ENCODE results near the gene DPH2.
A peak's percentile ranks its signal among the peaks of the same experiment; 100 is the strongest.

DPH2 gene

GRCh38 chr1:43944860-43945259 is 24.9 kb upstream of the DPH2 start:
- DNase-seq: no peak

- no peak for DNase-seq
Observed at GRCh38 chr1:43945674-43946235, 24.1 kb upstream of the DPH2 start.

GRCh38 chr1:43946236-43947060 is 23.4 kb upstream of the DPH2 start, which contains the start of gene IPO13:
Gene IPO13 (plus strand): TSS chr1:43946950. CDS start chr1:43947601, 651 bp downstream.
- DNase-seq: peak; percentile 73

- DNase-seq: no peak
Observed at GRCh38 chr1:43947061-43947873, 22.5 kb upstream of the DPH2 start.

GRCh38 chr1:43947874-43948437 is 21.9 kb upstream of the DPH2 start:
- DNase-seq: no peak

- DNase-seq: no peak
Observed at GRCh38 chr1:43949678-43950077, 20.1 kb upstream of the DPH2 start.

GRCh38 chr1:43951021-43951985 is 18.5 kb upstream of the DPH2 start:
- DNase-seq: no peak

- peak; percentile 84 for DNase-seq
Observed at GRCh38 chr1:43952731-43953346, 17.0 kb upstream of the DPH2 start.

GRCh38 chr1:43953361-43953760 is 16.4 kb upstream of the DPH2 start:
- DNase-seq: no peak

- no peak for DNase-seq
Observed at GRCh38 chr1:43954036-43954435, 15.8 kb upstream of the DPH2 start.

- no peak for DNase-seq
Observed at GRCh38 chr1:43956234-43956633, 13.6 kb upstream of the DPH2 start.

GRCh38 chr1:43957407-43958040 is 12.3 kb upstream of the DPH2 start:
- DNase-seq: no peak

GRCh38 chr1:43958351-43959255 is 11.2 kb upstream of the DPH2 start:
- no peak for DNase-seq

GRCh38 chr1:43960798-43961197 is 9.0 kb upstream of the DPH2 start:
- no peak for DNase-seq

GRCh38 chr1:43961692-43962091 is 8.1 kb upstream of the DPH2 start:
- DNase-seq: no peak

- no peak for DNase-seq
Observed at GRCh38 chr1:43962324-43962723, 7.5 kb upstream of the DPH2 start.

GRCh38 chr1:43963006-43963405 is 6.8 kb upstream of the DPH2 start:
- no peak for DNase-seq

GRCh38 chr1:43963890-43964289 is 5.9 kb upstream of the DPH2 start:
- DNase-seq: no peak

GRCh38 chr1:43965316-43965715 is 4.5 kb upstream of the DPH2 start:
- no peak for DNase-seq

GRCh38 chr1:43968348-43968948 is 1.4 kb upstream of the DPH2 start:
- no peak for DNase-seq

Data from COR-L47 (cell line).